Measurements from ENCODE around the gene RAB20. TPM values are rescaled to one million over a fixed set of nuclear protein-coding genes. Genes with fewer than 3 reads are reported as not detected.

Gene RAB20
- total RNA-seq, 1 experiment from 2014 or later = 1.7 TPM

DNA sequence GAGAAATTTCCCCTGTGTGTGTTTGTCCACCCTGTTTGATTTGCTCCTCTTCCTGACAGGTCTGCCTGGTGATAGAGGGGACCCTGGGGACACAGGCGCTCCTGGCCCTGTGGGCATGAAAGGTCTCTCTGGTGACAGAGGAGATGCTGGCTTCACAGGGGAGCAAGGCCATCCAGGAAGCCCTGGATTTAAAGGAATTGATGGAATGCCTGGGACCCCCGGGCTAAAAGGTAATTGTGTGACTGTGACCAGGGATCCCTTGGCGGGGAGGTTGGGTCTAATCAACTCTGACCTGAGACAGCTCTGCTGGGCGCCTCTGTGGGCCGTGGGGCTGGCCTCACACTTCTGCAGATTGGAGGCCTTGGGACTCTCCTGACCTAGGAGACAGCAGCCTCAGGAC lies 81.4 kb downstream of the RAB20 start:
- Mint-ChIP-seq H3K36me3 (ENCODE audit: insufficient read depth, unreplicated experiment) (peaks cover 23% of the 10 kb centered on the region), H3K4me3 (ENCODE audit: unreplicated experiment) (no peak overlapping the region)
- no TSS peak for BruUV-seq (replicated peaks)

DNA sequence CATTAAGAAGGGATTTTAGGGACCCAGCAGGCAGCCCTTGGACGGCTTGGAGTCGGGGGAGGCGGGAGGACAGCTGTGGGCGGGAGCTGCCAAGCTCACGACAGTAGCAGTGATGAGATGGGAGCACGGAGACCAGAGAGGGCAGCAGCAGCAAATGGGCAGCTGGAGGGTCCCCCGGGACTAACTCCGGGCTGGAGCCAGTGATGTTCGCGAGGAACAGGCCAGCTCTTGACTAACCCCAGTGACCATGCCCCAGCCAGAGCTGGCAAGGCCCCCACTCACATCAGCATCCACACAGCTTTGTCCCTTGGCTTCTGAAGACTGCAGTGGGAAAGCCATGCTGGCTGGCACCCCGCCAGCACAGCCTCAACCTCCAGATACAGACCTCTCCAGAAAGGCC lies 81.9 kb downstream of the RAB20 start:
- Mint-ChIP-seq H3K4me3 (ENCODE audit: unreplicated experiment) (no peak overlapping the region), H3K27ac (ENCODE audit: low read depth, unreplicated experiment) (no peak overlapping the region), H3K36me3 (ENCODE audit: insufficient read depth, unreplicated experiment) (peaks cover 20% of the 10 kb centered on the region), H3K9me3 (ENCODE audit: unreplicated experiment) (no peaks in the 10 kb centered on the region), H3K4me1 (ENCODE audit: insufficient read depth, unreplicated experiment) (no peaks in the 10 kb centered on the region), H3K27me3 (ENCODE audit: insufficient read depth, unreplicated experiment) (no peaks in the 10 kb centered on the region)
- TF ChIP-seq, protein P1, sequence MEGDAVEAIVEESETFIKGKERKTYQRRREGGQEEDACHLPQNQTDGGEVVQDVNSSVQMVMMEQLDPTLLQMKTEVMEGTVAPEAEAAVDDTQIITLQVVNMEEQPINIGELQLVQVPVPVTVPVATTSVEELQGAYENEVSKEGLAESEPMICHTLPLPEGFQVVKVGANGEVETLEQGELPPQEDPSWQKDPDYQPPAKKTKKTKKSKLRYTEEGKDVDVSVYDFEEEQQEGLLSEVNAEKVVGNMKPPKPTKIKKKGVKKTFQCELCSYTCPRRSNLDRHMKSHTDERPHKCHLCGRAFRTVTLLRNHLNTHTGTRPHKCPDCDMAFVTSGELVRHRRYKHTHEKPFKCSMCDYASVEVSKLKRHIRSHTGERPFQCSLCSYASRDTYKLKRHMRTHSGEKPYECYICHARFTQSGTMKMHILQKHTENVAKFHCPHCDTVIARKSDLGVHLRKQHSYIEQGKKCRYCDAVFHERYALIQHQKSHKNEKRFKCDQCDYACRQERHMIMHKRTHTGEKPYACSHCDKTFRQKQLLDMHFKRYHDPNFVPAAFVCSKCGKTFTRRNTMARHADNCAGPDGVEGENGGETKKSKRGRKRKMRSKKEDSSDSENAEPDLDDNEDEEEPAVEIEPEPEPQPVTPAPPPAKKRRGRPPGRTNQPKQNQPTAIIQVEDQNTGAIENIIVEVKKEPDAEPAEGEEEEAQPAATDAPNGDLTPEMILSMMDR (IDR thresholded peaks at IDR 0.05; ENCODE audit: unreplicated experiment) = no peak
- BruUV-seq (replicated peaks) = no TSS peak
- intact Hi-C loops (cut with micrococcal nuclease) = no loop called here
- CTCF ChIA-PET = interaction anchor here (0.8 kb wide), 1 partner anchor 24 kb away, joined by 3 read pairs; no protein-coding TSS in a partner anchor
- DNase-seq (ENCODE audit: unreplicated experiment) = no peak
- POLR2A ChIA-PET = no interaction called here

More for the DNA sequence above, 81.4 kb downstream of the RAB20 start:
- no peaks in the 10 kb centered on the region for H3K27me3 Mint-ChIP-seq (ENCODE audit: insufficient read depth, unreplicated experiment)
- intact Hi-C loops (cut with micrococcal nuclease) = no loop called here
- no peak overlapping the region for H3K27ac Mint-ChIP-seq (ENCODE audit: low read depth, unreplicated experiment)
- no peaks in the 10 kb centered on the region for H3K4me1 Mint-ChIP-seq (ENCODE audit: insufficient read depth, unreplicated experiment)
- H3K9me3 Mint-ChIP-seq (ENCODE audit: unreplicated experiment) = no peaks in the 10 kb centered on the region
- POLR2A ChIA-PET = no interaction called here
- CTCF ChIA-PET = interaction anchor here (0.8 kb wide), 1 partner anchor 24 kb away, joined by 3 read pairs; no protein-coding TSS in a partner anchor
- TF ChIP-seq, protein P1 (IDR thresholded peaks at IDR 0.05; ENCODE audit: unreplicated experiment) = no peak
- DNase-seq (ENCODE audit: unreplicated experiment) = no peak

DNA sequence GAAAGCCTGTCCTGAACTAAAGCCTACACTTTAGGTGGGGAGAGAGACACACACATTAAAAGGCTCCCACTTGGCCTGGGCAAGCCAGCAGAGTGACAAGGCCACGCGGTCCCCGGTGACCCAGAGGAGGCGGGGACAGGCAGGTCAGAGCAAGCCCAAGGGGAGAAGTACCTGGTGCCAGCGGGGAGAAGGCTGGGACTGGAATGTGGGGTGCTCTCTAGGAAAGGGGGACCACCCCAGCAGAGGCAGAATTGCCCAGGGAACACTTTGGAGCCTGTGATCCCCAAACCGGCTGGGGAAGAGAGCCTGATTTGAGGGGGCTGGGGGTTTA lies 82.3 kb downstream of the RAB20 start:
- intact Hi-C loops (cut with micrococcal nuclease) = no loop called here
- Mint-ChIP-seq H3K27ac (ENCODE audit: low read depth, unreplicated experiment) (no peak overlapping the region), H3K4me1 (ENCODE audit: insufficient read depth, unreplicated experiment) (no peaks in the 10 kb centered on the region), H3K9me3 (ENCODE audit: unreplicated experiment) (no peaks in the 10 kb centered on the region), H3K36me3 (ENCODE audit: insufficient read depth, unreplicated experiment) (peaks cover 20% of the 10 kb centered on the region), H3K4me3 (ENCODE audit: unreplicated experiment) (no peak overlapping the region), H3K27me3 (ENCODE audit: insufficient read depth, unreplicated experiment) (no peaks in the 10 kb centered on the region)
- no peak for DNase-seq (ENCODE audit: unreplicated experiment)
- ChIA-PET CTCF (interaction anchor here (0.8 kb wide), 1 partner anchor 23 kb away, joined by 3 read pairs; no protein-coding TSS in a partner anchor), POLR2A (no interaction called here)
- TF ChIP-seq, protein P1 (IDR thresholded peaks at IDR 0.05; ENCODE audit: unreplicated experiment) = no peak
- no TSS peak for BruUV-seq (replicated peaks)

DNA sequence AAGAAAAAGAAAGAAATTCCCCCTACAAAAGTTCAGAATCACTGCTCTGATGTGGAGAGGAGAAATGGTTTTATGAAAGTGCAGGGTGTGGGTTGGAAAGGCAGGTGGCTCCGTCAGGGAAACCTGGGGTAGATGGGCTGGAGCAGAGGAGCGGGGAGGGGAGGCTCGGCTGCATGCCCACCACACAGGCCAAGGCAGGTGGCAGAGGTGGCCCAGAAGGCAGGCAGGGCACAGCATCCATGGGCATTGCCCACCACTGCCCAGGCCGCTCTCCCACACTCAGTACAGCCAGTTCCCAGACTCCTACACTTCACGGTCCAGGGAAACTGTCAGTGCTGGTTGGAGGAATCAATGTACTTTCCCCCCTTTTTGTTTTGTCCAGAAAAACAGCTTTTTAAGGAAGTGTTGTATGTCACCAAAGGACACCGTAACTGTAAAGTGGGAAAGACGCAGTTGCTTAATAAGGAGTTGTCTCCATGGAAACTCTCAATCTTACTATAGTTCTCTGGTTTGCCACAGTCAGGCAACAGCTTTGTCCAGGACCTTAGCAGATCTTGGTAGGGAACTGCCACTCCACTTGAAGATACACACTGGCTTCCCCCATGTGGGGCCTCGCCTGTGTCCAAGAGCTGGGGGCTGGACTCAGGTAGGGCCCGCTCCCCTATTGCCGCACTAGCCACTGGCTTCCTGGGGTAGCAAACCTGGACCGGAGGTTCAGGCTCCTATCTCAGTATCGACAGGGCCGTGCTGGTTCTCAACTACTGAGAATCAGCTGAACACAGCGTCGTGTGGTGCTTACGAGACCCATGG lies 82.9 kb downstream of the RAB20 start:
- POLR2A ChIA-PET = interaction anchor here (0.5 kb wide), 1 partner anchor 762 kb away, joined by 3 read pairs; no protein-coding TSS in a partner anchor
- BruUV-seq (replicated peaks) = no TSS peak
- peaks cover 19% of the 10 kb centered on the region for H3K36me3 Mint-ChIP-seq (ENCODE audit: insufficient read depth, unreplicated experiment)

More for the DNA sequence above, 82.9 kb downstream of the RAB20 start:
- TF ChIP-seq, protein P1 (IDR thresholded peaks at IDR 0.05; ENCODE audit: unreplicated experiment) = no peak
- Mint-ChIP-seq H3K27me3 (ENCODE audit: insufficient read depth, unreplicated experiment) (no peaks in the 10 kb centered on the region), H3K4me3 (ENCODE audit: unreplicated experiment) (no peak overlapping the region), H3K9me3 (ENCODE audit: unreplicated experiment) (no peaks in the 10 kb centered on the region), H3K4me1 (ENCODE audit: insufficient read depth, unreplicated experiment) (no peaks in the 10 kb centered on the region), H3K27ac (ENCODE audit: low read depth, unreplicated experiment) (no peak overlapping the region)
- DNase-seq (ENCODE audit: unreplicated experiment) = no peak
- intact Hi-C loops (cut with micrococcal nuclease) = no loop called here
- CTCF ChIA-PET = no interaction called here
